SK-N-SH treated with all-trans-retinoic acid at 6 μM for 48 hours (cell line): Measurements from ENCODE around the gene RASGEF1C.

Experiments
- ARNTL ChIP-seq: fragments of 450-650 bp; formaldehyde crosslinking; IDR thresholded peaks from 2 replicates; pipeline ENCODE4 v1.5.0; 2020; ENCODE audit warnings: low read depth, mild to moderate bottlenecking, moderate library complexity, borderline replicate concordance
- CSDC2 ChIP-seq: fragments of 250-450 bp; sonication (Bioruptor Pico); IDR thresholded peaks from 2 replicates; pipeline ENCODE4 v1.5.0; 2020; ENCODE audit warnings: mild to moderate bottlenecking, moderate library complexity
- ESRRG ChIP-seq: fragments of 250-450 bp; sonication (Bioruptor Pico); IDR thresholded peaks from 2 replicates; pipeline ENCODE4 v1.6.1; 2021; ENCODE audit warnings: mild to moderate bottlenecking
- GLIS3 ChIP-seq: fragments of 250-450 bp; sonication (Bioruptor Pico); IDR thresholded peaks from 2 replicates; pipeline ENCODE4 v1.5.0; 2020; ENCODE audit warnings: mild to moderate bottlenecking, moderate library complexity
- SNAI2 ChIP-seq: fragments of 250-450 bp; sonication (Bioruptor Pico); IDR thresholded peaks from 2 replicates; pipeline ENCODE4 v1.5.0; 2020; ENCODE audit warnings: mild to moderate bottlenecking, moderate library complexity
- TOX ChIP-seq: fragments of 250-450 bp; sonication (Bioruptor Pico); IDR thresholded peaks from 2 replicates; pipeline ENCODE4 v1.8.0; 2021; ENCODE audit warnings: mild to moderate bottlenecking, moderate library complexity, borderline replicate concordance
- ZC3H10 ChIP-seq: fragments of 250-450 bp; sonication (Bioruptor Pico); IDR thresholded peaks from 2 replicates; pipeline ENCODE4 v1.5.1; 2021; ENCODE audit warnings: mild to moderate bottlenecking, moderate library complexity
- ZFP30 ChIP-seq: fragments of 450-650 bp; formaldehyde crosslinking; IDR thresholded peaks from 2 replicates; pipeline ENCODE4 v1.5.0; 2022; ENCODE audit warnings: mild to moderate bottlenecking, moderate library complexity
- TF ChIP-seq, protein P1 (sequence below): fragments of 250-450 bp; sonication (Bioruptor Pico); IDR thresholded peaks from 2 replicates; pipeline ENCODE4 v1.8.0; 2020; ENCODE audit warnings: mild to moderate bottlenecking, moderate library complexity, borderline replicate concordance
- TF ChIP-seq, protein P2 (sequence below): fragments of 250-450 bp; sonication (Bioruptor Pico); IDR thresholded peaks from 2 replicates; pipeline ENCODE4 v1.5.0; 2020; ENCODE audit warnings: mild to moderate bottlenecking, moderate library complexity

DNA sequence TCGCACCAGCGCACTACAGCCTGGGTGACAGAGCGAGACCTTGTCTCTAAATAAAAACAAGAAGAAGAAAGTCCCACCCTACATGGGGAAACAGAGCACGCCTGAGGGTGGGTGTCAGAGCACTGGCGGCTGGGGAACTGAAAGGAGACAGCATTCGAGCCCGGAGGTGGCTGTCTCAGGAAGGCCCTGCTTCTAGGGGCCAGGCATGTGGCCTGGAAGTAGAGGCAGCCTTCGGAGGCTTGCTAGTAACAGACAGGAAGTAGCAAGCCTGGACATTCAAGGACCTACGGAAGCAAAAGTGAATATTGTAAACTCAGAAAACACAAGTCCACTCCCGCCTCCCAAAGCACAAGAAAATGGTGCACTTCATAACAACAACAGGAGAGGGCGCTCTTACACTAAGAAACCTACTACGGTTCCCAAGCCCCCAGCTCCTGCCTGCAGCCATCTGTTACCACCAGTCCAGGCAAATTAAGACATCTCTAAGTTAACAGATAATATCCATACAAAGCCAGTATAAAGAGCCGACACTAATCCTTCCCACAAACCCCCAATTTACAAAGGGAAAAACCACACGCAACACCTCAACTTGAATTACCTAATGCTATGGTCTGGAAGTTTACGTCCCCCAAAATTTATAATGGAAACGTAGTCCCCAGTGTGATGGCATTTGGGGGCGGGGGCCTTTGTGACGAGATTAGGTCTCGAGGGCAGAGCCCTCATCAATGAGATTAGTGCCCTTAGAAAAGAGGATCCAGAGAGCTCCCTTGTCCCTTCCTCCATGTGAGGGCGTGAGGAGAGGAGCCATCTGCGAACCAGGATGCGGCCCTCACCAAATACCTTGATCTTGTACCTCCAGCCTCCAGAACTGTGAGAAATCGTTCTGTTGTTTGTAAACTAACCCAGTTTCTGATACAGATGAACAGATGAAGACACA lies 7.7 kb downstream of the RASGEF1C start:
- TF ChIP-seq, protein P1, sequence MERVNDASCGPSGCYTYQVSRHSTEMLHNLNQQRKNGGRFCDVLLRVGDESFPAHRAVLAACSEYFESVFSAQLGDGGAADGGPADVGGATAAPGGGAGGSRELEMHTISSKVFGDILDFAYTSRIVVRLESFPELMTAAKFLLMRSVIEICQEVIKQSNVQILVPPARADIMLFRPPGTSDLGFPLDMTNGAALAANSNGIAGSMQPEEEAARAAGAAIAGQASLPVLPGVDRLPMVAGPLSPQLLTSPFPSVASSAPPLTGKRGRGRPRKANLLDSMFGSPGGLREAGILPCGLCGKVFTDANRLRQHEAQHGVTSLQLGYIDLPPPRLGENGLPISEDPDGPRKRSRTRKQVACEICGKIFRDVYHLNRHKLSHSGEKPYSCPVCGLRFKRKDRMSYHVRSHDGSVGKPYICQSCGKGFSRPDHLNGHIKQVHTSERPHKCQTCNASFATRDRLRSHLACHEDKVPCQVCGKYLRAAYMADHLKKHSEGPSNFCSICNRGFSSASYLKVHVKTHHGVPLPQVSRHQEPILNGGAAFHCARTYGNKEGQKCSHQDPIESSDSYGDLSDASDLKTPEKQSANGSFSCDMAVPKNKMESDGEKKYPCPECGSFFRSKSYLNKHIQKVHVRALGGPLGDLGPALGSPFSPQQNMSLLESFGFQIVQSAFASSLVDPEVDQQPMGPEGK (CRISPR knock-in tag): no peak
- no peak for TF ChIP-seq ESRRG (CRISPR knock-in tag)
- TF ChIP-seq ZFP30 (CRISPR knock-in tag): no peak
- TF ChIP-seq, protein P2, sequence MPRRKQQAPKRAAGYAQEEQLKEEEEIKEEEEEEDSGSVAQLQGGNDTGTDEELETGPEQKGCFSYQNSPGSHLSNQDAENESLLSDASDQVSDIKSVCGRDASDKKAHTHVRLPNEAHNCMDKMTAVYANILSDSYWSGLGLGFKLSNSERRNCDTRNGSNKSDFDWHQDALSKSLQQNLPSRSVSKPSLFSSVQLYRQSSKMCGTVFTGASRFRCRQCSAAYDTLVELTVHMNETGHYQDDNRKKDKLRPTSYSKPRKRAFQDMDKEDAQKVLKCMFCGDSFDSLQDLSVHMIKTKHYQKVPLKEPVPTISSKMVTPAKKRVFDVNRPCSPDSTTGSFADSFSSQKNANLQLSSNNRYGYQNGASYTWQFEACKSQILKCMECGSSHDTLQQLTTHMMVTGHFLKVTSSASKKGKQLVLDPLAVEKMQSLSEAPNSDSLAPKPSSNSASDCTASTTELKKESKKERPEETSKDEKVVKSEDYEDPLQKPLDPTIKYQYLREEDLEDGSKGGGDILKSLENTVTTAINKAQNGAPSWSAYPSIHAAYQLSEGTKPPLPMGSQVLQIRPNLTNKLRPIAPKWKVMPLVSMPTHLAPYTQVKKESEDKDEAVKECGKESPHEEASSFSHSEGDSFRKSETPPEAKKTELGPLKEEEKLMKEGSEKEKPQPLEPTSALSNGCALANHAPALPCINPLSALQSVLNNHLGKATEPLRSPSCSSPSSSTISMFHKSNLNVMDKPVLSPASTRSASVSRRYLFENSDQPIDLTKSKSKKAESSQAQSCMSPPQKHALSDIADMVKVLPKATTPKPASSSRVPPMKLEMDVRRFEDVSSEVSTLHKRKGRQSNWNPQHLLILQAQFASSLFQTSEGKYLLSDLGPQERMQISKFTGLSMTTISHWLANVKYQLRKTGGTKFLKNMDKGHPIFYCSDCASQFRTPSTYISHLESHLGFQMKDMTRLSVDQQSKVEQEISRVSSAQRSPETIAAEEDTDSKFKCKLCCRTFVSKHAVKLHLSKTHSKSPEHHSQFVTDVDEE (CRISPR knock-in tag): no peak
- no peak for TF ChIP-seq ARNTL (CRISPR knock-in tag)
- TF ChIP-seq GLIS3 (CRISPR knock-in tag): no peak
- TF ChIP-seq CSDC2 (CRISPR knock-in tag): no peak
- TF ChIP-seq ZC3H10 (CRISPR knock-in tag): no peak
- TF ChIP-seq SNAI2 (CRISPR knock-in tag): no peak
- no peak for TF ChIP-seq TOX (CRISPR knock-in tag)
